Esophagus squamous epithelium (tissue), 4 donors: ENCODE results near the gene GXYLT1.
"Not testable (repeated sequence)": the region's sequence is repeated elsewhere in the genome, so short reads cannot be mapped to it uniquely, and the experiment has no call there.

ENCODE experiments used
- POLR2A ChIP-seq, 4 donors: fragments of 450-650 bp; IDR thresholded peaks; one replicate each; pipeline ENCODE4 v1.6.1; 2017; ENCODE audit warnings: antibody characterized with exemption in 4 of 4, mild to moderate bottlenecking in 4 of 4, moderate library complexity in 3 of 4
- TF ChIP-seq, protein P1 (sequence below), 6 experiments: fragments of 450-650 bp in 4 of 6; fragments of 200-600 bp in 2 of 6; sonication (generic) in 2 of 6; IDR thresholded peaks; one replicate each; pipeline ENCODE4 v1.5.1; 2016 to 2019; ENCODE audit warnings: antibody characterized with exemption in 6 of 6, mild to moderate bottlenecking in 4 of 6, moderate library complexity in 4 of 6

- TF ChIP-seq, protein P1, sequence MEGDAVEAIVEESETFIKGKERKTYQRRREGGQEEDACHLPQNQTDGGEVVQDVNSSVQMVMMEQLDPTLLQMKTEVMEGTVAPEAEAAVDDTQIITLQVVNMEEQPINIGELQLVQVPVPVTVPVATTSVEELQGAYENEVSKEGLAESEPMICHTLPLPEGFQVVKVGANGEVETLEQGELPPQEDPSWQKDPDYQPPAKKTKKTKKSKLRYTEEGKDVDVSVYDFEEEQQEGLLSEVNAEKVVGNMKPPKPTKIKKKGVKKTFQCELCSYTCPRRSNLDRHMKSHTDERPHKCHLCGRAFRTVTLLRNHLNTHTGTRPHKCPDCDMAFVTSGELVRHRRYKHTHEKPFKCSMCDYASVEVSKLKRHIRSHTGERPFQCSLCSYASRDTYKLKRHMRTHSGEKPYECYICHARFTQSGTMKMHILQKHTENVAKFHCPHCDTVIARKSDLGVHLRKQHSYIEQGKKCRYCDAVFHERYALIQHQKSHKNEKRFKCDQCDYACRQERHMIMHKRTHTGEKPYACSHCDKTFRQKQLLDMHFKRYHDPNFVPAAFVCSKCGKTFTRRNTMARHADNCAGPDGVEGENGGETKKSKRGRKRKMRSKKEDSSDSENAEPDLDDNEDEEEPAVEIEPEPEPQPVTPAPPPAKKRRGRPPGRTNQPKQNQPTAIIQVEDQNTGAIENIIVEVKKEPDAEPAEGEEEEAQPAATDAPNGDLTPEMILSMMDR (IDR thresholded peaks at IDR 0.05), result not testable (repeated sequence)
- TF ChIP-seq POLR2A (IDR thresholded peaks at IDR 0.05), result not testable (repeated sequence)
These were observed 95.7 kb downstream of the GXYLT1 start for GRCh38 chr12:42048980-42049379.
